GM19397 (cell line): Measurements from ENCODE around the gene CLDN7.
A peak's percentile ranks its signal among the peaks of the same experiment; 100 is the strongest.

Experiments used
- ATAC-seq: cut with Tn5 transposase; IDR thresholded peaks from one replicate; pipeline ENCODE4 v1.9.1; 2021; ENCODE audit warnings: mild to moderate bottlenecking, moderate library complexity; ENCODE audit not compliant: unreplicated experiment

The CLDN7 gene

GRCh38 chr17:7262192-7262934 is at the start of gene CLDN7:
Gene CLDN7 (minus strand): TSS chr17:7262478. CDS start chr17:7262043, 435 bp downstream.
- ATAC-seq = no peak

GRCh38 chr17:7311110-7311705 is 48.9 kb upstream of the CLDN7 start:
- ATAC-seq = no peak

GRCh38 chr17:7309628-7310027 is 47.4 kb upstream of the CLDN7 start:
- no peak for ATAC-seq

GRCh38 chr17:7308625-7309433 is 46.6 kb upstream of the CLDN7 start:
- no peak for ATAC-seq

GRCh38 chr17:7307686-7308624 is 45.7 kb upstream of the CLDN7 start:
- ATAC-seq = peak; percentile 10

- ATAC-seq = peak; percentile 73
Measured at GRCh38 chr17:7306911-7307685, 44.8 kb upstream of the CLDN7 start, which contains the start of gene EIF5A. Gene EIF5A (plus strand): TSS chr17:7307628. CDS start chr17:7309636, 2,008 bp downstream.

- no peak for ATAC-seq
Measured at GRCh38 chr17:7304179-7304578, 41.9 kb upstream of the CLDN7 start.

- no peak for ATAC-seq
Measured at GRCh38 chr17:7296189-7296861, 34.0 kb upstream of the CLDN7 start.

- no peak for ATAC-seq
Measured at GRCh38 chr17:7295230-7296180, 33.2 kb upstream of the CLDN7 start.

- ATAC-seq = no peak
Measured at GRCh38 chr17:7294614-7295153, 32.4 kb upstream of the CLDN7 start, which contains the start of gene YBX2. Gene YBX2 (minus strand): TSS chr17:7294639. CDS start chr17:7294500, 139 bp downstream.

- ATAC-seq = no peak
Measured at GRCh38 chr17:7293816-7294613, 31.7 kb upstream of the CLDN7 start.

GRCh38 chr17:7293159-7293558 is 30.9 kb upstream of the CLDN7 start:
- ATAC-seq = no peak

- ATAC-seq = no peak
Measured at GRCh38 chr17:7292729-7293128, 30.5 kb upstream of the CLDN7 start.

GRCh38 chr17:7292194-7292593 is 29.9 kb upstream of the CLDN7 start:
- no peak for ATAC-seq

- no peak for ATAC-seq
Measured at GRCh38 chr17:7290685-7291084, 28.4 kb upstream of the CLDN7 start.

- ATAC-seq = no peak
Measured at GRCh38 chr17:7290166-7290565, 27.9 kb upstream of the CLDN7 start.
